B cell (primary cell): ENCODE measurements around the gene PSG2. TPM values are rescaled to one million over a fixed set of nuclear protein-coding genes. Genes with fewer than 3 reads are reported as not detected.
A peak's percentile ranks its signal among the peaks of the same experiment; 100 is the strongest.
"Not testable (repeated sequence)": the region's sequence is repeated elsewhere in the genome, so short reads cannot be mapped to it uniquely, and the experiment has no call there.

Experiments used
- ATAC-seq: fragments of 200-7000 bp; cut with Tn5 transposase; one replicate; pipeline ENCODE4 v1.10.0; 2021; ENCODE audit warnings: low read depth, mild to moderate bottlenecking, moderate number of reproducible peaks, moderate library complexity
- CTCF ChIA-PET: fragments of 350-600 bp; sonication (Branson Sonifier 250); formaldehyde crosslinking; loops from one replicate; lab custom pipeline; 2021; ENCODE audit warnings: antibody characterized with exemption, inconsistent platforms; lab: Charles Lee
- POLR2A ChIA-PET: fragments of 350-600 bp; sonication (Branson Sonifier 250); formaldehyde crosslinking; loops from one replicate; lab custom pipeline; 2021; ENCODE audit warnings: antibody characterized with exemption; lab: Charles Lee
- DNase-seq: peaks from one replicate; pipeline ENCODE4 v3.0.0; 2013
- H2AFZ ChIP-seq: 2 replicates; pipeline ENCODE4 v1.6.1; 2012; ENCODE audit warnings: mild to moderate bottlenecking, low read depth, low read length; ENCODE audit not compliant: insufficient read depth, poor library complexity, severe bottlenecking
- H3K27ac ChIP-seq, 2 donors: 1 replicate in 1 of 2; 2 replicates in 1 of 2; pipeline ENCODE4 v1.5.1; 2012 to 2013; ENCODE audit warnings: low read length in 2 of 2, mild to moderate bottlenecking in 2 of 2, moderate library complexity in 1 of 2
- H3K27me3 ChIP-seq, 4 experiments: fragments of 200-600 bp in 1 of 4; sonication (generic) in 1 of 4; replicated peaks in 1 of 4; 1 replicate in 2 of 4; 2 replicates in 2 of 4; pipeline versions ENCODE4 v1.6.1 to v1.7.0; 2013 to 2016; ENCODE audit warnings: low read length in 3 of 4, mild to moderate bottlenecking in 2 of 4, mixed read lengths in 1 of 4, moderate library complexity in 1 of 4; ENCODE audit not compliant: insufficient read depth in 4 of 4, control insufficient read depth in 3 of 4; ENCODE audit errors: control extremely low read depth in 1 of 4
- H3K36me3 ChIP-seq, 2 experiments: replicated peaks in 1 of 2; 1 replicate in 1 of 2; 2 replicates in 1 of 2; pipeline versions ENCODE4 v1.6.1 to v1.7.1; 2013; ENCODE audit warnings: low read length in 1 of 2; ENCODE audit not compliant: insufficient read depth in 2 of 2, control insufficient read depth in 1 of 2; ENCODE audit errors: control extremely low read depth in 1 of 2, extremely low read depth in 1 of 2
- H3K4me1 ChIP-seq, 2 donors: fragments of 200-600 bp in 1 of 2; sonication (generic) in 1 of 2; 1 replicate in 1 of 2; 2 replicates in 1 of 2; pipeline versions ENCODE4 v1.5.1 to v1.6.1; 2013 to 2017; ENCODE audit warnings: low read length in 2 of 2; ENCODE audit not compliant: control insufficient read depth in 2 of 2, insufficient read depth in 2 of 2
- H3K4me2 ChIP-seq: replicated peaks from 2 replicates; pipeline ENCODE3; 2012; ENCODE audit warnings: mild to moderate bottlenecking, low read depth, low read length; ENCODE audit not compliant: poor library complexity, severe bottlenecking
- H3K4me3 ChIP-seq, 5 experiments: fragments of 200-600 bp in 1 of 5; sonication (generic) in 1 of 5; 1 replicate in 3 of 5; 2 replicates in 2 of 5; pipeline versions ENCODE4 v1.5.1 to v1.7.0; 2011 to 2016; ENCODE audit warnings: low read length in 4 of 5, mild to moderate bottlenecking in 4 of 5, low read depth in 2 of 5, control low read depth in 1 of 5, moderate library complexity in 1 of 5; ENCODE audit not compliant: insufficient read depth in 1 of 5; ENCODE audit errors: control extremely low read depth in 1 of 5, extremely low read depth in 1 of 5
- H3K79me2 ChIP-seq: fragments of 200-600 bp; sonication (generic); one replicate; pipeline ENCODE4 v1.6.0; 2016; ENCODE audit warnings: low read length; ENCODE audit not compliant: control insufficient read depth, insufficient read depth
- H3K9ac ChIP-seq: fragments of 200-600 bp; sonication (generic); 2 replicates; pipeline ENCODE4 v1.6.1; 2017; ENCODE audit warnings: mild to moderate bottlenecking, low read length, moderate library complexity
- H3K9me3 ChIP-seq, 3 donors: one replicate each; pipeline versions ENCODE4 v1.6.1 to v1.7.1; 2013; ENCODE audit warnings: low read length in 2 of 3; ENCODE audit not compliant: control insufficient read depth in 2 of 3, insufficient read depth in 1 of 3; ENCODE audit errors: control extremely low read depth in 1 of 3
- H4K20me1 ChIP-seq: 2 replicates; pipeline ENCODE4 v1.6.0; 2012; ENCODE audit warnings: mild to moderate bottlenecking, low read length; ENCODE audit not compliant: insufficient read depth, control insufficient read depth, poor library complexity, severe bottlenecking
- H3K27ac Mint-ChIP-seq: one replicate; pipeline ENCODE4 v1.8.0; 2021; ENCODE audit warnings: mixed read lengths
- H3K27me3 Mint-ChIP-seq: one replicate; pipeline ENCODE4 v1.8.0; 2021; ENCODE audit warnings: mixed read lengths
- H3K4me1 Mint-ChIP-seq: one replicate; pipeline ENCODE4 v1.8.0; 2021; ENCODE audit warnings: mixed read lengths
- H3K4me3 Mint-ChIP-seq: one replicate; pipeline ENCODE4 v1.8.0; 2021; ENCODE audit warnings: mixed read lengths
- H3K9me3 Mint-ChIP-seq: one replicate; pipeline ENCODE4 v1.8.0; 2022; ENCODE audit warnings: mixed read lengths; ENCODE audit not compliant: insufficient read depth
- WGBS: methylation state at CpG from one replicate; pipeline ENCODE4 v1.1.5; 2013; ENCODE audit warnings: missing lambda C conversion rate; ENCODE audit not compliant: insufficient coverage; 5-methylcytosine and 5-hydroxymethylcytosine counted together
- intact Hi-C: fragments of 100-400 bp; cut with micrococcal nuclease; formaldehyde crosslinking; loops from one replicate; pipeline ENCODE4 v1.10.0; 2022
- polyA plus RNA-seq: library from polyadenylated mRNA; depleted of rRNA; stranded (reverse); fragments of >200 nt; gene quantifications from 2 replicates; pipeline ENCODE4 v1.2.3, GENCODE V29; 2012
- total RNA-seq, 2 donors: library from RNA; stranded (reverse); fragments of 120-200 nt in 1 of 2; gene quantifications; 1 replicate in 1 of 2; 2 replicates in 1 of 2; pipeline versions ENCODE4 v1.2.3 to v1.2.4, GENCODE V29; 2013 to 2022
- TF ChIP-seq, protein P1 (sequence below): fragments of 200-600 bp; IDR thresholded peaks from one replicate; pipeline ENCODE4 v1.8.0; 2022; ENCODE audit warnings: antibody characterized with exemption, mild to moderate bottlenecking

The PSG2 gene
- total and polyA plus RNA-seq, 2 donors (not counting 1 experiment from before 2014, with no cell fraction given), result not detected

DNA sequence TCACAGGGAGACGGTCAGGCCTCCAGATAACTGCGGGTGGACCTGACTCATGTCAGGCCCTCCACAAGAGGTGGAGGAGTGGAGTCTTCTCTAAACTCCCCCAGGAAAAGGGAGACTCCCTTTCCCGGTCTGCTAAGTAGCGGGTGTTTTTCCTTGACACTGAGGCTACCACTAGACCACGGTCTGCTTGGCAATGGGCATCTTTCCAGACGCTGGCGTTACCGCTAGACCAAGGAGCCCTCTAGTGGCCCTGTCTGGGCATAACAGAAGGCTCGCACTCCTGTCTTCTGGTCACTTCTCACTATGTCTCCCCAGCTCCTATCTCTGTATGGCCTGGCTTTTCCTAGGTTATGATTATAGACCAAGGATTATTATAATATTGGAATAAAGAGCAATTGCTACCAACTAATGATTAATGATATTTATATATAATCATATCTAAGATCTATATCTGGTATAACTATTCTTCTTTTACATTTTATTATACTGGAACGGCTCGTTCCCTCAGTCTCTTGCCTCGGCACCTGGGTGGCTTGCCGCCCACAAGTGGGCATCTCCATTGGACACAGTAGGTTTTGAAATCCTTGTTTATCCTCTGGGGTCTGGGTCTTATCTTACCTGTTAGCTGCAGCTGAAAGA lies 5.3 kb upstream of the PSG2 start:
- DNase-seq, result not testable (repeated sequence)
- peaks cover 20% of the 10 kb centered on the region for H3K27me3 Mint-ChIP-seq

DNA sequence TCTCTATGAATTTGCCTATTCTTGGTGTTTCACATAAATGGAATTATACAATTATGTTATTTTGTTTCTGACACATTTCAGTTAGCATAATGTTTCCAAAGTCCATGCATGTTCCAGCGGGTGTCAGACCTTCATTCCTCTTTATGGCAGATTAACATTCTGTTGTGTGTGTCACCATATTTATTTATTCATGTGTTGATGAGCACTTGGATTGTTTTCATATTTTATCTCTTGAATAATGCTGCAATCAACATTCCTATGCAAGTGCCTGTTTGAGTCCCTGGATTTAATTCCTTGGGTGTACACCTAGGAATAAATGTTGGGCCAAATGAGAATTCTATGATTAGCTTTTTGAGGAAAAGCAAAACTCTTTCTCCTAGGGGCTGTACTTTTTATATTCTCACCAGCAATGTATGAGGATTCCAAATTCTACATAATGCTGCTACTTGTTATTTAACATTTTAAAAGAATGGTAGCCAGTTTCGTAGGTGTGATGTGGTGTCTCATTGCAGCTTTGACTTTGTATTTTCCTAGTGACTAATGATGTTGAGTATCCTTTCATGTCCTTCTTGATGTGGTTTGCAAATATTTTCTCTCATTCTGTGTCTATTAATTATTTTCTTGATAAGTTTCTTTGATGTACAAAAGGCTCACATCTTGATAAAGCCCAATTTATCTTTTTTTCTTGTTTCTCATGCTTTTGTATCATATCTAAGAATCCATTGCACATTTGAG lies 3.5 kb upstream of the PSG2 start:
- CTCF ChIA-PET, H3K79me2 ChIP-seq, ATAC-seq, H3K4me3 Mint-ChIP-seq, H3K27ac ChIP-seq, H4K20me1 ChIP-seq, H3K4me3 ChIP-seq, H3K27ac Mint-ChIP-seq, H2AFZ ChIP-seq, POLR2A ChIA-PET, H3K36me3 ChIP-seq, H3K27me3 ChIP-seq, H3K4me2 ChIP-seq, intact Hi-C loops, H3K9ac ChIP-seq, H3K4me1 ChIP-seq, H3K9me3 ChIP-seq, DNase-seq, H3K4me1 Mint-ChIP-seq, H3K9me3 Mint-ChIP-seq: not testable (repeated sequence)
- peaks cover 11% of the 10 kb centered on the region for H3K27me3 Mint-ChIP-seq
- no CpG with 5 or more reads among the region's 2 CpGs for WGBS

More for the DNA sequence above, 5.3 kb upstream of the PSG2 start:
- H3K27ac ChIP-seq, intact Hi-C loops, H3K4me1 ChIP-seq, POLR2A ChIA-PET, H3K9me3 Mint-ChIP-seq, H3K9ac ChIP-seq, H2AFZ ChIP-seq, H3K9me3 ChIP-seq, H3K4me3 Mint-ChIP-seq, H3K4me3 ChIP-seq, H3K4me2 ChIP-seq, H3K36me3 ChIP-seq, ATAC-seq, H4K20me1 ChIP-seq, H3K4me1 Mint-ChIP-seq, H3K27ac Mint-ChIP-seq, H3K79me2 ChIP-seq, CTCF ChIA-PET, H3K27me3 ChIP-seq: not testable (repeated sequence)
- 57% methylated on average over 10 of the region's 13 CpGs for WGBS
- TF ChIP-seq, protein P1, sequence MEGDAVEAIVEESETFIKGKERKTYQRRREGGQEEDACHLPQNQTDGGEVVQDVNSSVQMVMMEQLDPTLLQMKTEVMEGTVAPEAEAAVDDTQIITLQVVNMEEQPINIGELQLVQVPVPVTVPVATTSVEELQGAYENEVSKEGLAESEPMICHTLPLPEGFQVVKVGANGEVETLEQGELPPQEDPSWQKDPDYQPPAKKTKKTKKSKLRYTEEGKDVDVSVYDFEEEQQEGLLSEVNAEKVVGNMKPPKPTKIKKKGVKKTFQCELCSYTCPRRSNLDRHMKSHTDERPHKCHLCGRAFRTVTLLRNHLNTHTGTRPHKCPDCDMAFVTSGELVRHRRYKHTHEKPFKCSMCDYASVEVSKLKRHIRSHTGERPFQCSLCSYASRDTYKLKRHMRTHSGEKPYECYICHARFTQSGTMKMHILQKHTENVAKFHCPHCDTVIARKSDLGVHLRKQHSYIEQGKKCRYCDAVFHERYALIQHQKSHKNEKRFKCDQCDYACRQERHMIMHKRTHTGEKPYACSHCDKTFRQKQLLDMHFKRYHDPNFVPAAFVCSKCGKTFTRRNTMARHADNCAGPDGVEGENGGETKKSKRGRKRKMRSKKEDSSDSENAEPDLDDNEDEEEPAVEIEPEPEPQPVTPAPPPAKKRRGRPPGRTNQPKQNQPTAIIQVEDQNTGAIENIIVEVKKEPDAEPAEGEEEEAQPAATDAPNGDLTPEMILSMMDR, result peak; percentile 57
